ENCODE results near the gene CMTM6.
"Not testable (repeated sequence)": the region's sequence is repeated elsewhere in the genome, so short reads cannot be mapped to it uniquely, and the experiment has no call there.

CMTM6 gene

GRCh38 chr3:32453346-32453745 is 49.3 kb downstream of the CMTM6 start:
- peak; percentile 62 for DNase-seq (ENCODE audit: low read depth)
- no peak overlapping the region for H3K4me3 ChIP-seq (ENCODE audit: low read depth, low read length)

GRCh38 chr3:32452009-32452408 is 50.6 kb downstream of the CMTM6 start:
- H3K4me3 ChIP-seq (ENCODE audit: low read depth, low read length), result no peak overlapping the region
- DNase-seq (ENCODE audit: low read depth), result no peak

GRCh38 chr3:32450992-32451659 is 51.5 kb downstream of the CMTM6 start:
- no peak for DNase-seq (ENCODE audit: low read depth)
- no peak overlapping the region for H3K4me3 ChIP-seq (ENCODE audit: low read depth, low read length)

GRCh38 chr3:32450426-32450825 is 52.2 kb downstream of the CMTM6 start:
- DNase-seq (ENCODE audit: low read depth), result no peak
- H3K4me3 ChIP-seq (ENCODE audit: low read depth, low read length), result no peak overlapping the region

- no peak overlapping the region for H3K4me3 ChIP-seq (ENCODE audit: low read depth, low read length)
- DNase-seq (ENCODE audit: low read depth), result no peak
These were observed 53.0 kb downstream of the CMTM6 start for GRCh38 chr3:32449691-32450090.

- no peak for DNase-seq (ENCODE audit: low read depth)
- H3K4me3 ChIP-seq (ENCODE audit: low read depth, low read length), result no peak overlapping the region
These were observed 53.8 kb downstream of the CMTM6 start for GRCh38 chr3:32448686-32449474.

- H3K4me3 ChIP-seq (ENCODE audit: low read depth, low read length), result no peak overlapping the region
- no peak for DNase-seq (ENCODE audit: low read depth)
These were observed 54.7 kb downstream of the CMTM6 start for GRCh38 chr3:32447865-32448400.

- no peak overlapping the region for H3K4me3 ChIP-seq (ENCODE audit: low read depth, low read length)
- no peak for DNase-seq (ENCODE audit: low read depth)
These were observed 59.2 kb downstream of the CMTM6 start for GRCh38 chr3:32443478-32443877.

GRCh38 chr3:32442766-32443165 is 59.9 kb downstream of the CMTM6 start:
- H3K4me3 ChIP-seq (ENCODE audit: low read depth, low read length), result no peak overlapping the region
- no peak for DNase-seq (ENCODE audit: low read depth)

- DNase-seq (ENCODE audit: low read depth), result no peak
- no peak overlapping the region for H3K4me3 ChIP-seq (ENCODE audit: low read depth, low read length)
These were observed 61.9 kb downstream of the CMTM6 start for GRCh38 chr3:32440611-32441350.

GRCh38 chr3:32439421-32439820 is 63.2 kb downstream of the CMTM6 start:
- H3K4me3 ChIP-seq (ENCODE audit: low read depth, low read length); DNase-seq (ENCODE audit: low read depth): not testable (repeated sequence)

GRCh38 chr3:32438596-32439344 is 63.9 kb downstream of the CMTM6 start:
- no peak overlapping the region for H3K4me3 ChIP-seq (ENCODE audit: low read depth, low read length)
- DNase-seq (ENCODE audit: low read depth), result no peak

- no peak for DNase-seq (ENCODE audit: low read depth)
- no peak overlapping the region for H3K4me3 ChIP-seq (ENCODE audit: low read depth, low read length)
These were observed 64.8 kb downstream of the CMTM6 start for GRCh38 chr3:32437896-32438295.

- H3K4me3 ChIP-seq (ENCODE audit: low read depth, low read length), result no peak overlapping the region
- DNase-seq (ENCODE audit: low read depth), result no peak
These were observed 65.8 kb downstream of the CMTM6 start for GRCh38 chr3:32436816-32437189.

GRCh38 chr3:32435911-32436815 is 66.5 kb downstream of the CMTM6 start:
- no peak overlapping the region for H3K4me3 ChIP-seq (ENCODE audit: low read depth, low read length)
- DNase-seq (ENCODE audit: low read depth), result no peak

- H3K4me3 ChIP-seq (ENCODE audit: low read depth, low read length), result no peak overlapping the region
- no peak for DNase-seq (ENCODE audit: low read depth)
These were observed 68.4 kb downstream of the CMTM6 start for GRCh38 chr3:32434206-32434605.

- DNase-seq (ENCODE audit: low read depth), result no peak
- H3K4me3 ChIP-seq (ENCODE audit: low read depth, low read length), result no peak overlapping the region
These were observed 69.7 kb downstream of the CMTM6 start for GRCh38 chr3:32432711-32433530.

All from skeletal muscle cell (primary cell).